Measurements from ENCODE around the gene PIP5K1C. TPM values are rescaled to one million over a fixed set of nuclear protein-coding genes. Genes with fewer than 3 reads are reported as not detected.

PIP5K1C gene
- total and polyA plus RNA-seq, 10 of the 15 experiments (the other 5 are each of a cell fraction or from before 2014, with no cell fraction given) = 0.39 to 19.6 (median 5.3) TPM

DNA sequence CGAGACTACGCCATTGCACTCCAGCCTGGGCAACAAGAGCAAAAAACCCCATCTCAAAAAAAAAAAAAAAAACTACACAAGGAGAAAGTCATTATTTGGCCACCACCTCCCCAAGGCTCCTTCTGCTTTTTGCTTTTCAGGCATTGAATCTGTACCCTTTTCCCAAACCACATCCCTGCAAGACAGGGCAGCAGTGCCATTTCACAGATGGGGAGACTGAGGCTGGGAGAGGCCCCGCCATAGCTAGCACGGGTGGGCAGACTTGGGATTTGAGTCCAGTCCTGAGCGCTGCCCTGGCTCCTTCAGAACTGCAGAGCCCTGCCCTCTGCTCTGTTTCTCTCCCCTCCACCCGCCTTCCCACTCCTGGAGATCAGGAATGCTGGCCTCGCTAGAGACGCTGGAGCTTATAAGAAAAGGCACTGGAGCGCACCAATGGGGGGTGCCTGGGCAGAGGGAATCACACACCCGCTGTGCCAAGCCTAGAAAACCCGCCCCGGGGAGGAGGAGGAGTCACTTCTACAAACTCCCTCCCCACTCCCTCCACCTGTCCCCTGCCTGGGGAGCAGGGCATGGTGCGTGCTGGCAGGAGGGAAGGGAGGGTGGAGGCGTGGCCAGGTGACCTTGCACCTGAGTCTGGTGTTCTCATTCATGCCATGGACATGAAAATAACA lies 25.5 kb upstream of the PIP5K1C start:
- POLR2A ChIA-PET = no interaction called here
- intact Hi-C loops (cut with micrococcal nuclease; ENCODE audit: unreplicated experiment) = no loop called here
- no peak for FAIRE-seq

More for the DNA sequence above, 25.5 kb upstream of the PIP5K1C start:
- no peak overlapping the region for H2AFZ ChIP-seq (ENCODE audit: control insufficient read depth, low read depth, low read length)
- DNase-seq (ENCODE audit: low read depth, low spot score) (no peak), ATAC-seq (no peak)
- BruUV-seq (replicated peaks) = no TSS peak
- H3K4me2 ChIP-seq (ENCODE audit: control insufficient read depth, insufficient read depth) = no peak overlapping the region
- no peak overlapping the region for H3K9ac ChIP-seq (ENCODE audit: control insufficient read depth, insufficient read depth, low read length)
- in situ Hi-C loops (cut with MboI) = no loop called here
- no peak overlapping the region for H3K4me3 ChIP-seq
- H3K27ac ChIP-seq (ENCODE audit: control insufficient read depth, insufficient read depth) = no peak overlapping the region
- no peaks in the 10 kb centered on the region for H3K36me3 ChIP-seq (ENCODE audit: control insufficient read depth in 2 of 2, insufficient read depth in 2 of 2, low read length in 1 of 2)
- peaks cover 1 to 3% of the 10 kb centered on the region in 2 experiments; a peak in 1 of 4 replicates for H3K27me3 ChIP-seq (replicated peaks in 1 of 2; ENCODE audit: control insufficient read depth in 2 of 2, insufficient read depth in 2 of 2, low read length in 1 of 2)
- CTCF ChIA-PET = no interaction called here
- TF ChIP-seq JUNB (IDR thresholded peaks at IDR 0.05) (no peak), SMARCA5 (IDR thresholded peaks at IDR 0.05) (no peak), IKZF1 (conservative IDR thresholded peaks at IDR 0.05) (no peak)
- TF ChIP-seq, protein P1, sequence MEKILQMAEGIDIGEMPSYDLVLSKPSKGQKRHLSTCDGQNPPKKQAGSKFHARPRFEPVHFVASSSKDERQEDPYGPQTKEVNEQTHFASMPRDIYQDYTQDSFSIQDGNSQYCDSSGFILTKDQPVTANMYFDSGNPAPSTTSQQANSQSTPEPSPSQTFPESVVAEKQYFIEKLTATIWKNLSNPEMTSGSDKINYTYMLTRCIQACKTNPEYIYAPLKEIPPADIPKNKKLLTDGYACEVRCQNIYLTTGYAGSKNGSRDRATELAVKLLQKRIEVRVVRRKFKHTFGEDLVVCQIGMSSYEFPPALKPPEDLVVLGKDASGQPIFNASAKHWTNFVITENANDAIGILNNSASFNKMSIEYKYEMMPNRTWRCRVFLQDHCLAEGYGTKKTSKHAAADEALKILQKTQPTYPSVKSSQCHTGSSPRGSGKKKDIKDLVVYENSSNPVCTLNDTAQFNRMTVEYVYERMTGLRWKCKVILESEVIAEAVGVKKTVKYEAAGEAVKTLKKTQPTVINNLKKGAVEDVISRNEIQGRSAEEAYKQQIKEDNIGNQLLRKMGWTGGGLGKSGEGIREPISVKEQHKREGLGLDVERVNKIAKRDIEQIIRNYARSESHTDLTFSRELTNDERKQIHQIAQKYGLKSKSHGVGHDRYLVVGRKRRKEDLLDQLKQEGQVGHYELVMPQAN (conservative IDR thresholded peaks at IDR 0.05) = no peak
- TF ChIP-seq, protein P2, sequence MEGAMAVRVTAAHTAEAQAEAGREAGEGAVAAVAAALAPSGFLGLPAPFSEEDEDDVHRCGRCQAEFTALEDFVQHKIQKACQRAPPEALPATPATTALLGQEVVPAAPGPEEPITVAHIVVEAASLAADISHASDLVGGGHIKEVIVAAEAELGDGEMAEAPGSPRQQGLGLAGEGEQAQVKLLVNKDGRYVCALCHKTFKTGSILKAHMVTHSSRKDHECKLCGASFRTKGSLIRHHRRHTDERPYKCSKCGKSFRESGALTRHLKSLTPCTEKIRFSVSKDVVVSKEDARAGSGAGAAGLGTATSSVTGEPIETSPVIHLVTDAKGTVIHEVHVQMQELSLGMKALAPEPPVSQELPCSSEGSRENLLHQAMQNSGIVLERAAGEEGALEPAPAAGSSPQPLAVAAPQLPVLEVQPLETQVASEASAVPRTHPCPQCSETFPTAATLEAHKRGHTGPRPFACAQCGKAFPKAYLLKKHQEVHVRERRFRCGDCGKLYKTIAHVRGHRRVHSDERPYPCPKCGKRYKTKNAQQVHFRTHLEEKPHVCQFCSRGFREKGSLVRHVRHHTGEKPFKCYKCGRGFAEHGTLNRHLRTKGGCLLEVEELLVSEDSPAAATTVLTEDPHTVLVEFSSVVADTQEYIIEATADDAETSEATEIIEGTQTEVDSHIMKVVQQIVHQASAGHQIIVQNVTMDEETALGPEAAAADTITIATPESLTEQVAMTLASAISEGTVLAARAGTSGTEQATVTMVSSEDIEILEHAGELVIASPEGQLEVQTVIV (IDR thresholded peaks at IDR 0.05; ENCODE audit: borderline replicate concordance, partially characterized antibody) = no peak
- SMC1A ChIA-PET (ENCODE audit: uncharacterized antibody, unreplicated experiment) = no interaction called here
- H3K4me1 ChIP-seq (ENCODE audit: control insufficient read depth, insufficient read depth, low read length) = no peaks in the 10 kb centered on the region
- H4K20me1 ChIP-seq (ENCODE audit: control insufficient read depth, insufficient read depth) = no peaks in the 10 kb centered on the region
- no peaks in the 10 kb centered on the region for H3K79me2 ChIP-seq (ENCODE audit: control insufficient read depth, insufficient read depth, low read length)
- WGBS (ENCODE audit: insufficient coverage, insufficient replicate concordance, low lambda C conversion rate, missing lambda C conversion rate) = 32% methylated on average over 13 of the region's 14 CpGs
- no peaks in the 10 kb centered on the region for H3K9me3 ChIP-seq (replicated peaks; ENCODE audit: control insufficient read depth, insufficient read depth, low read length)
- RAD21 ChIA-PET (ENCODE audit: unreplicated experiment) = interaction anchor here (0.6 kb wide), 1 partner anchor 263 kb away, joined by 3 read pairs; no protein-coding TSS in a partner anchor
